B cell (primary cell): ENCODE results near the gene MUC6.

ENCODE experiments used
- CTCF ChIP-seq: fragments of 200-600 bp; IDR thresholded peaks from one replicate; pipeline ENCODE4 v1.8.0; 2022; ENCODE audit warnings: antibody characterized with exemption, mild to moderate bottlenecking
- EZH2 ChIP-seq: IDR thresholded peaks from 2 replicates; pipeline ENCODE4 v1.6.1; 2012; ENCODE audit warnings: borderline replicate concordance, low read depth, mild to moderate bottlenecking, moderate library complexity, low read length; ENCODE audit not compliant: insufficient read depth, poor library complexity, severe bottlenecking

- TF ChIP-seq CTCF (no peak), EZH2 (no peak)
Measured at GRCh38 chr11:1048375-1049070, 12.0 kb upstream of the MUC6 start.
